Thyroid gland (tissue), 4 donors: ENCODE results near the gene DNAJC10.

Experiments
- POLR2A ChIP-seq, 2 donors: fragments of 450-650 bp; IDR thresholded peaks; one replicate each; pipeline ENCODE4 v1.6.1; 2017; ENCODE audit warnings: antibody characterized with exemption in 2 of 2, mild to moderate bottlenecking in 2 of 2, moderate library complexity in 1 of 2
- TF ChIP-seq, protein P1 (sequence below), 6 experiments: fragments of 200-600 bp in 3 of 6; fragments of 450-650 bp in 3 of 6; sonication (generic) in 3 of 6; IDR thresholded peaks; one replicate each; pipeline ENCODE4 v1.5.1; 2016 to 2019; ENCODE audit warnings: antibody characterized with exemption in 6 of 6, mild to moderate bottlenecking in 2 of 6, inconsistent platforms in 1 of 6, moderate library complexity in 1 of 6

GRCh38 chr2:182745061-182745460 is 29.0 kb downstream of the DNAJC10 start:
- TF ChIP-seq, protein P1, sequence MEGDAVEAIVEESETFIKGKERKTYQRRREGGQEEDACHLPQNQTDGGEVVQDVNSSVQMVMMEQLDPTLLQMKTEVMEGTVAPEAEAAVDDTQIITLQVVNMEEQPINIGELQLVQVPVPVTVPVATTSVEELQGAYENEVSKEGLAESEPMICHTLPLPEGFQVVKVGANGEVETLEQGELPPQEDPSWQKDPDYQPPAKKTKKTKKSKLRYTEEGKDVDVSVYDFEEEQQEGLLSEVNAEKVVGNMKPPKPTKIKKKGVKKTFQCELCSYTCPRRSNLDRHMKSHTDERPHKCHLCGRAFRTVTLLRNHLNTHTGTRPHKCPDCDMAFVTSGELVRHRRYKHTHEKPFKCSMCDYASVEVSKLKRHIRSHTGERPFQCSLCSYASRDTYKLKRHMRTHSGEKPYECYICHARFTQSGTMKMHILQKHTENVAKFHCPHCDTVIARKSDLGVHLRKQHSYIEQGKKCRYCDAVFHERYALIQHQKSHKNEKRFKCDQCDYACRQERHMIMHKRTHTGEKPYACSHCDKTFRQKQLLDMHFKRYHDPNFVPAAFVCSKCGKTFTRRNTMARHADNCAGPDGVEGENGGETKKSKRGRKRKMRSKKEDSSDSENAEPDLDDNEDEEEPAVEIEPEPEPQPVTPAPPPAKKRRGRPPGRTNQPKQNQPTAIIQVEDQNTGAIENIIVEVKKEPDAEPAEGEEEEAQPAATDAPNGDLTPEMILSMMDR (IDR thresholded peaks at IDR 0.05) = no peak
- no peak for TF ChIP-seq POLR2A (IDR thresholded peaks at IDR 0.05)
